Measurements from ENCODE around the gene CTBP1. TPM values are rescaled to one million over a fixed set of nuclear protein-coding genes. Genes with fewer than 3 reads are reported as not detected.
"Not testable (repeated sequence)": the region's sequence is repeated elsewhere in the genome, so short reads cannot be mapped to it uniquely, and the experiment has no call there.

The CTBP1 gene
- polyA plus RNA-seq, 1 donor (not counting 4 experiments of a cell fraction or from before 2014, with no cell fraction given), result 46.9 TPM

- TF ChIP-seq CTCF (optimal IDR thresholded peaks at IDR 0.05 in 1 of 3, IDR thresholded peaks at IDR 0.05 in 1 of 3, conservative IDR thresholded peaks at IDR 0.05 in 1 of 3; ENCODE audit: extremely low read depth in 1 of 3, insufficient read depth in 2 of 3, low read length in 3 of 3), result no peak
- TF ChIP-seq EZH2 (IDR thresholded peaks at IDR 0.05; ENCODE audit: low read length), result no peak
- Histone ChIP-seq H3K79me2 (ENCODE audit: control insufficient read depth, insufficient read depth, low read length) (peaks cover 63% of the 10 kb centered on the region), H3K27me3 (ENCODE audit: control insufficient read depth, extremely low read depth, insufficient read depth, low read length) (no peaks in the 10 kb centered on the region), H3K9me3 (ENCODE audit: control insufficient read depth, low read depth, low read length) (no peaks in the 10 kb centered on the region), H3K9ac (ENCODE audit: control insufficient read depth, extremely low read depth, insufficient read depth, low read length) (no peak overlapping the region), H3K36me3 (ENCODE audit: control insufficient read depth in 2 of 2, extremely low read depth in 1 of 2, insufficient read depth in 2 of 2, low read length in 2 of 2) (peaks cover 17 to 32% of the 10 kb centered on the region in 2 experiments), H2AFZ (ENCODE audit: control insufficient read depth, low read length) (no peak overlapping the region), H4K20me1 (ENCODE audit: control insufficient read depth, extremely low read depth, insufficient read depth, low read length) (peaks cover 30% of the 10 kb centered on the region), H3K4me2 (ENCODE audit: control insufficient read depth, extremely low read depth, insufficient read depth, low read depth, low read length) (no peak overlapping the region), H3K27ac (ENCODE audit: control insufficient read depth, insufficient read depth, low read length) (no peak overlapping the region), H3K9me1 (ENCODE audit: control insufficient read depth, extremely low read depth, insufficient read depth, low read length) (no peaks in the 10 kb centered on the region), H3K4me3 (ENCODE audit: control insufficient read depth in 2 of 3, extremely low read depth in 1 of 3, insufficient read depth in 2 of 3, low read depth in 1 of 3, low read length in 3 of 3) (no peak overlapping the region), H3K4me1 (ENCODE audit: control insufficient read depth, extremely low read depth, insufficient read depth, low read length) (peaks cover 14% of the 10 kb centered on the region)
- no peak for FAIRE-seq
- dilution Hi-C loops (cut with MboI; ENCODE audit: extremely low pct_ligation_motif_present, low sequenced_read_pairs), result no loop called here
- DNase-seq (ENCODE audit: low read depth, low spot score), result no peak
These were observed 10.8 kb downstream of the CTBP1 start for GRCh38 chr4:1237981-1238675.

- FAIRE-seq; dilution Hi-C loops (cut with MboI; ENCODE audit: extremely low pct_ligation_motif_present, low sequenced_read_pairs); H3K4me2 ChIP-seq (ENCODE audit: control insufficient read depth, extremely low read depth, insufficient read depth, low read depth, low read length); H3K27ac ChIP-seq (ENCODE audit: control insufficient read depth, insufficient read depth, low read length); DNase-seq (ENCODE audit: low read depth, low spot score); H3K9ac ChIP-seq (ENCODE audit: control insufficient read depth, extremely low read depth, insufficient read depth, low read length); H3K9me1 ChIP-seq (ENCODE audit: control insufficient read depth, extremely low read depth, insufficient read depth, low read length); H3K9me3 ChIP-seq (ENCODE audit: control insufficient read depth, low read depth, low read length); H2AFZ ChIP-seq (ENCODE audit: control insufficient read depth, low read length); H3K27me3 ChIP-seq (ENCODE audit: control insufficient read depth, extremely low read depth, insufficient read depth, low read length); H3K4me3 ChIP-seq (ENCODE audit: control insufficient read depth in 2 of 3, extremely low read depth in 1 of 3, insufficient read depth in 2 of 3, low read depth in 1 of 3, low read length in 3 of 3): not testable (repeated sequence)
- Histone ChIP-seq H3K36me3 (ENCODE audit: control insufficient read depth in 2 of 2, extremely low read depth in 1 of 2, insufficient read depth in 2 of 2, low read length in 2 of 2) (peaks cover 22 to 36% of the 10 kb centered on the region in 2 experiments), H3K4me1 (ENCODE audit: control insufficient read depth, extremely low read depth, insufficient read depth, low read length) (peaks cover 17% of the 10 kb centered on the region), H3K79me2 (ENCODE audit: control insufficient read depth, insufficient read depth, low read length) (peaks cover 54% of the 10 kb centered on the region), H4K20me1 (ENCODE audit: control insufficient read depth, extremely low read depth, insufficient read depth, low read length) (peaks cover 24% of the 10 kb centered on the region)
These were observed 11.7 kb downstream of the CTBP1 start for GRCh38 chr4:1237261-1237660.

GRCh38 chr4:1236836-1237235 is 12.1 kb downstream of the CTBP1 start:
- dilution Hi-C loops (cut with MboI; ENCODE audit: extremely low pct_ligation_motif_present, low sequenced_read_pairs); H3K27me3 ChIP-seq (ENCODE audit: control insufficient read depth, extremely low read depth, insufficient read depth, low read length); H3K9ac ChIP-seq (ENCODE audit: control insufficient read depth, extremely low read depth, insufficient read depth, low read length); FAIRE-seq; H2AFZ ChIP-seq (ENCODE audit: control insufficient read depth, low read length); H3K9me3 ChIP-seq (ENCODE audit: control insufficient read depth, low read depth, low read length); H3K27ac ChIP-seq (ENCODE audit: control insufficient read depth, insufficient read depth, low read length); DNase-seq (ENCODE audit: low read depth, low spot score); H3K4me3 ChIP-seq (ENCODE audit: control insufficient read depth in 2 of 3, extremely low read depth in 1 of 3, insufficient read depth in 2 of 3, low read depth in 1 of 3, low read length in 3 of 3); H3K9me1 ChIP-seq (ENCODE audit: control insufficient read depth, extremely low read depth, insufficient read depth, low read length); H3K4me2 ChIP-seq (ENCODE audit: control insufficient read depth, extremely low read depth, insufficient read depth, low read depth, low read length): not testable (repeated sequence)
- H3K36me3 ChIP-seq (ENCODE audit: control insufficient read depth in 2 of 2, extremely low read depth in 1 of 2, insufficient read depth in 2 of 2, low read length in 2 of 2), result peaks cover 22 to 36% of the 10 kb centered on the region in 2 experiments
- peaks cover 22% of the 10 kb centered on the region for H3K4me1 ChIP-seq (ENCODE audit: control insufficient read depth, extremely low read depth, insufficient read depth, low read length)
- H4K20me1 ChIP-seq (ENCODE audit: control insufficient read depth, extremely low read depth, insufficient read depth, low read length), result peaks cover 21% of the 10 kb centered on the region
- H3K79me2 ChIP-seq (ENCODE audit: control insufficient read depth, insufficient read depth, low read length), result peaks cover 50% of the 10 kb centered on the region

All from keratinocyte (primary cell).